ENCODE results near the gene PPIP5K2. TPM values are rescaled to one million over a fixed set of nuclear protein-coding genes. Genes with fewer than 3 reads are reported as not detected.

Gene PPIP5K2
- total RNA-seq, 4 donors from 2014 or later: 19.8 to 42.8 (median 38.2) TPM

- 69 to 88% methylated on average over 4 of the region's 4 CpGs for WGBS, 2 donors (ENCODE audit: low coverage in 1 of 2)
- TF ChIP-seq POLR2A (IDR thresholded peaks at IDR 0.05) (no peak), EP300 (IDR thresholded peaks at IDR 0.05) (no peak), POLR2AphosphoS5 (IDR thresholded peaks at IDR 0.05) (no peak), CTCF (IDR thresholded peaks at IDR 0.05) (no peak)
- no peak for ATAC-seq
- Histone ChIP-seq H3K36me3 (no peaks in the 10 kb centered on the region), H3K4me3 (no peak overlapping the region), H3K4me1 (peaks cover 10 to 38% (median 13%) of the 10 kb centered on the region in 3 donors), H3K27me3 (no peaks in the 10 kb centered on the region), H3K9me3 (no peaks in the 10 kb centered on the region), H3K27ac (no peak overlapping the region)
These were observed 2.6 kb upstream of the PPIP5K2 start for GRCh38 chr5:103117471-103117991.

- WGBS, 2 donors (ENCODE audit: low coverage in 1 of 2): 1 to 2% methylated on average over 9 to 15 of the region's 15 CpGs
- Histone ChIP-seq H3K4me1 (peaks cover 10 to 48% (median 13%) of the 10 kb centered on the region in 3 donors), H3K9me3 (no peaks in the 10 kb centered on the region), H3K27ac (peak overlapping the region; percentile 89 to 95 (median 93)), H3K27me3 (no peaks in the 10 kb centered on the region), H3K36me3 (no peaks in the 10 kb centered on the region), H3K4me3 (peak overlapping the region; percentile 80 to 82)
- no peak for ATAC-seq
- TF ChIP-seq POLR2AphosphoS5 (IDR thresholded peaks at IDR 0.05) (no peak), POLR2A (IDR thresholded peaks at IDR 0.05) (no peak), CTCF (IDR thresholded peaks at IDR 0.05) (no peak), EP300 (IDR thresholded peaks at IDR 0.05) (no peak)
These were observed 884 bp upstream of the PPIP5K2 start for GRCh38 chr5:103119070-103119764.

GRCh38 chr5:103120607-103121200 lies 603 bp downstream of the PPIP5K2 start:
- TF ChIP-seq CTCF (IDR thresholded peaks at IDR 0.05): no peak
- no peaks in the 10 kb centered on the region for H3K27me3 ChIP-seq
- WGBS, 2 donors (ENCODE audit: low coverage in 1 of 2): 0 to 1% methylated on average over 4 to 14 of the region's 17 CpGs
- H3K9me3 ChIP-seq: no peaks in the 10 kb centered on the region
- no peak for ATAC-seq
- H3K4me1 ChIP-seq: peaks cover 10 to 48% (median 13%) of the 10 kb centered on the region in 3 donors
- peak overlapping the region; percentile 89 to 95 (median 93) for H3K27ac ChIP-seq
- H3K36me3 ChIP-seq: no peaks in the 10 kb centered on the region
- peak overlapping the region; percentile 80 to 82 for H3K4me3 ChIP-seq

- TF ChIP-seq CTCF (IDR thresholded peaks at IDR 0.05) (no peak), POLR2AphosphoS5 (IDR thresholded peaks at IDR 0.05) (no peak), POLR2A (IDR thresholded peaks at IDR 0.05) (no peak), EP300 (IDR thresholded peaks at IDR 0.05) (no peak)
- Histone ChIP-seq H3K27ac (no peak overlapping the region), H3K27me3 (no peaks in the 10 kb centered on the region), H3K4me3 (no peak overlapping the region), H3K36me3 (no peaks in the 10 kb centered on the region), H3K9me3 (no peaks in the 10 kb centered on the region), H3K4me1 (peaks cover 10 to 47% (median 13%) of the 10 kb centered on the region in 3 donors)
- WGBS, 2 donors (ENCODE audit: low coverage in 1 of 2): 47 to 71% methylated on average over 3 of the region's 3 CpGs
- no peak for ATAC-seq
These were observed 2.1 kb downstream of the PPIP5K2 start for GRCh38 chr5:103122242-103122641.

GRCh38 chr5:103126557-103126956 lies 6.5 kb downstream of the PPIP5K2 start:
- Histone ChIP-seq H3K36me3 (peaks cover 0 to 6% of the 10 kb centered on the region in 2 donors), H3K4me1 (peaks cover 2 to 20% (median 7%) of the 10 kb centered on the region in 3 donors), H3K4me3 (no peak overlapping the region), H3K27ac (no peak overlapping the region), H3K9me3 (no peaks in the 10 kb centered on the region), H3K27me3 (no peaks in the 10 kb centered on the region)
- no peak for ATAC-seq
- TF ChIP-seq EP300 (IDR thresholded peaks at IDR 0.05) (no peak), POLR2A (IDR thresholded peaks at IDR 0.05) (no peak), POLR2AphosphoS5 (IDR thresholded peaks at IDR 0.05) (no peak), CTCF (IDR thresholded peaks at IDR 0.05) (no peak)
- WGBS, 2 donors (ENCODE audit: low coverage in 1 of 2): 79 to 89% methylated on average over 5 of the region's 5 CpGs

Measured in gastroesophageal sphincter (tissue), 4 donors.